Upper lobe of right lung (tissue), 1 donor: ENCODE data around the gene CATSPER3. TPM values are rescaled to one million over a fixed set of nuclear protein-coding genes. Genes with fewer than 3 reads are reported as not detected.

Source experiments
- ATAC-seq: fragments of 200-7000 bp; cut with Tn5 transposase; one replicate; pipeline ENCODE4 v1.9.1; 2020; ENCODE audit warnings: mild to moderate bottlenecking, moderate library complexity
- DNase-seq: peaks from one replicate; pipeline ENCODE4 v3.0.0-alpha.2; 2020
- H3K27ac ChIP-seq: fragments of 200-600 bp; one replicate; pipeline ENCODE4 v1.8.0; 2022
- H3K27me3 ChIP-seq: fragments of 200-600 bp; one replicate; pipeline ENCODE4 v1.8.0; 2022; ENCODE audit warnings: mild to moderate bottlenecking
- H3K36me3 ChIP-seq: fragments of 200-600 bp; one replicate; pipeline ENCODE4 v1.8.0; 2022
- H3K4me1 ChIP-seq: fragments of 200-600 bp; one replicate; pipeline ENCODE4 v1.8.0; 2022
- H3K4me3 ChIP-seq: fragments of 200-600 bp; one replicate; pipeline ENCODE4 v1.8.0; 2022; ENCODE audit warnings: mild to moderate bottlenecking
- H3K9me3 ChIP-seq: fragments of 200-600 bp; one replicate; pipeline ENCODE4 v1.8.0; 2022
- CTCF ChIP-seq: fragments of 200-600 bp; IDR thresholded peaks from one replicate; pipeline ENCODE4 v1.8.0; 2022; ENCODE audit warnings: antibody characterized with exemption
- intact Hi-C: fragments of 100-400 bp; cut with DNase I; formaldehyde crosslinking; loops from one replicate; pipeline ENCODE4 v1.11.0; 2022
- total RNA-seq: library from RNA; stranded (reverse); fragmentation: NEBNext Ultra II Directional; extraction: Animal tissue kit (Norgen Biotek cat#: 25700); gene quantifications from one replicate; pipeline ENCODE4 v1.2.1, GENCODE V29; 2021
- donor health status: DM: no; HTN: yes; CAD: no; lungs with severe emphysema.

The CATSPER3 gene
- total RNA-seq, 1 donor from 2014 or later: 0.87 TPM

GRCh38 chr5:135012033-135012588 is 44.4 kb downstream of the CATSPER3 start:
- no peaks in the 10 kb centered on the region for H3K36me3 ChIP-seq
- H3K9me3 ChIP-seq: no peaks in the 10 kb centered on the region
- no peak overlapping the region for H3K4me3 ChIP-seq
- TF ChIP-seq CTCF: no peak
- no peak for ATAC-seq
- intact Hi-C loops: no loop called here
- peak; percentile 30 for DNase-seq
- H3K4me1 ChIP-seq: no peaks in the 10 kb centered on the region
- no peak overlapping the region for H3K27ac ChIP-seq
- H3K27me3 ChIP-seq: no peaks in the 10 kb centered on the region

- H3K36me3 ChIP-seq: no peaks in the 10 kb centered on the region
- no peaks in the 10 kb centered on the region for H3K27me3 ChIP-seq
- DNase-seq (peak; percentile 41), ATAC-seq (no peak)
- no peaks in the 10 kb centered on the region for H3K9me3 ChIP-seq
- H3K4me3 ChIP-seq: no peak overlapping the region
- H3K27ac ChIP-seq: no peak overlapping the region
- no peak for TF ChIP-seq CTCF
- H3K4me1 ChIP-seq: no peaks in the 10 kb centered on the region
- intact Hi-C loops: no loop called here
Observed at GRCh38 chr5:135012951-135013391, 45.3 kb downstream of the CATSPER3 start.

DNA sequence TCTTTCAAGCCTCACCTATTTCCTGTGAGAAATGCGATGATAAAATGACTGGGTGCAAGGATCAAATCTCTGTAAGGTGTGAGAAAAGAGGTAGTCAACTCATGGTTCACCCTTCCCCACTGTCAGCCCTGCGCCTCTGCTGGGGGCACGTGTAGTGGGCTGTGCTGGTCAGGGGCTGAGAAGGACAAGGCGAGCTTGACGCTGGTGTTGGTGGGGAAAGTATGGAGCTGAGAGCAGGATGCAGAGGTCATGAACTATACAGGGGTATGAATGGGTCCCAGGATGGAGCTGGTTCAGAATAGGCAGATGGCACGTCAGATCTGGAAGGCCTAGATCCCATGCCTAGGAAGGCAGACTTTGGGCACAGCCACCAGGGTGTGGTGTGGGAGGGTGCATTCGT is 45.7 kb downstream of the CATSPER3 start:
- ATAC-seq (no peak), DNase-seq (peak; percentile 17)
- Histone ChIP-seq H3K4me1 (no peaks in the 10 kb centered on the region), H3K9me3 (no peaks in the 10 kb centered on the region), H3K4me3 (no peak overlapping the region), H3K27me3 (no peaks in the 10 kb centered on the region), H3K36me3 (no peaks in the 10 kb centered on the region), H3K27ac (no peak overlapping the region)
- no peak for TF ChIP-seq CTCF
- intact Hi-C loops: no loop called here

DNA sequence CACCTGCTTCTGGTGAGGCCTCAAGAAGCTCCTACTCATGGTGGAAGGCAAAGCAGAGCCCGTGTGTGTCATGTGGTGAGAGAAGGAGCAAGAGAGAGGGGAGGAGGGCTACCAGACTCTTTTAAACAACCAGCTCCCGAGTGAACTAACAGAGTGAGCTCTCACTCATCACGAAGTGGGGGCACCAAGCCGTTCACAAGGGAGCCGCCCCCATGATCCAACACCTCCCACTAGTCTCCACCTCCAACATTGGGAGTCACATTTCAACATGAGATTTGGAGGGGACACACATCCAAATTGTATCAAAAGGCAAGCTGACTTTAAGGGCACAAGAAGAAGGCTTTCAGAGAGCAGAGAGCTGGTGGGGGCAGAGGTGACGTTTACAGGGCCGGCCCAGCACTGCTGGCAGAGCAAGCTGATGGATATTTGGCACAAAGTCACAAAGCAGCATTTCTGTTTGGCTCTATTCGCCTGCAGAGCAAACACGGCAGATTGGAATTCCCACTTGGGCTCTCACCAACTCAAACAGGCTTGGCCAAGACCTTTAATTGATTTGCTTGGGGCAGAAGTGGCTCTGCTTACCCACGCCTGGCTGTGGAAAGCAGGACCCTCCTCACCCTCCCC is 46.4 kb downstream of the CATSPER3 start:
- no peak for TF ChIP-seq CTCF

DNA sequence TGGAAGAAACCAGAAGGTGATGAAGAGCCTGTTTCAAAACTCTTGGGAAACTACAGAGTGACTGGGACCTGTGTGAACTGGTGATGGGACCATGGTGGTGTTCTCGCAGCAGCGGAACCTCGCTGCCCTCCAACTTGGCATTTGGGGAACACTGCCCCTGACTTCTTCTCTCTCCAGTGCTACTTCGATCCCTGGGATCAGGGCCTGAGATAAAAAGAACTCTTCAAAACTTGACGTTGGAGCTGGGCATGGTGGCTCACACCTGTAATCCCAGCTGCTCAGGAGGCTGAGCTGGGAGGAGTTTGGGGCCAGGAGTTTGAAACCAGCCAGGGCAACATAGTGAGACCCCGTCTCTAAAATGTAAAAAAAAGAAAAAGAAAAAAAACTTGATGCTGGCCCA is 48.2 kb downstream of the CATSPER3 start:
- intact Hi-C loops: no loop called here
- H3K4me1 ChIP-seq: no peaks in the 10 kb centered on the region
- H3K4me3 ChIP-seq: no peak overlapping the region
- H3K27me3 ChIP-seq: no peaks in the 10 kb centered on the region
- no peak for ATAC-seq
- H3K36me3 ChIP-seq: no peaks in the 10 kb centered on the region
- H3K9me3 ChIP-seq: no peaks in the 10 kb centered on the region
- H3K27ac ChIP-seq: no peak overlapping the region
- TF ChIP-seq CTCF: no peak
- DNase-seq: peak; percentile 20

More for the DNA sequence above, 46.4 kb downstream of the CATSPER3 start:
- Histone ChIP-seq H3K9me3 (no peaks in the 10 kb centered on the region), H3K27ac (no peak overlapping the region), H3K36me3 (no peaks in the 10 kb centered on the region), H3K27me3 (no peaks in the 10 kb centered on the region), H3K4me1 (no peaks in the 10 kb centered on the region), H3K4me3 (no peak overlapping the region)
- no peak for ATAC-seq
- intact Hi-C loops: no loop called here
- peak; percentile 50 for DNase-seq
